Skeletal muscle satellite cell (primary cell): Measurements from ENCODE around the gene TCTN1. TPM values are rescaled to one million over a fixed set of nuclear protein-coding genes. Genes with fewer than 3 reads are reported as not detected.

Source experiments
- H3K27me3 ChIP-seq: 2 replicates; pipeline ENCODE4 v1.7.0; 2013; ENCODE audit warnings: low read length; ENCODE audit not compliant: control insufficient read depth, insufficient read depth
- H3K36me3 ChIP-seq: 2 replicates; pipeline ENCODE4 v1.7.0; 2013; ENCODE audit warnings: mild to moderate bottlenecking, control low read depth, low read length; ENCODE audit not compliant: insufficient read depth
- H3K4me1 ChIP-seq: 2 replicates; pipeline ENCODE4 v1.7.0; 2013; ENCODE audit warnings: low read length; ENCODE audit not compliant: control insufficient read depth, insufficient read depth
- H3K4me2 ChIP-seq: 2 replicates; pipeline ENCODE4 v1.7.0; 2013; ENCODE audit warnings: mild to moderate bottlenecking, low read length
- H3K4me3 ChIP-seq: 2 replicates; pipeline ENCODE4 v1.7.0; 2013; ENCODE audit warnings: low read length
- H3K9ac ChIP-seq: 2 replicates; pipeline ENCODE4 v1.7.0; 2013; ENCODE audit warnings: mild to moderate bottlenecking, low read depth, low read length, moderate library complexity
- H3K9me3 ChIP-seq: replicated peaks from 2 replicates; pipeline ENCODE4 v1.7.0; 2013; ENCODE audit warnings: mild to moderate bottlenecking, control low read depth, low read length
- small RNA-seq: library from RNA; depleted of rRNA; stranded (forward); fragments of <200 nt; gene quantifications from one replicate; pipeline ENCODE3, GENCODE V24; 2012

TCTN1 gene

GRCh38 chr12:110689281-110690126 lies 75.6 kb downstream of the TCTN1 start:
- Histone ChIP-seq H3K4me1 (peaks cover 15% of the 10 kb centered on the region), H3K4me2 (peak overlapping the region; percentile 87), H3K36me3 (no peaks in the 10 kb centered on the region), H3K27me3 (peaks cover 14% of the 10 kb centered on the region), H3K9me3 (no peaks in the 10 kb centered on the region), H3K9ac (peak overlapping the region; percentile 71), H3K4me3 (peak overlapping the region; percentile 68)

- no peak overlapping the region for H3K9ac ChIP-seq
- H3K36me3 ChIP-seq, result no peaks in the 10 kb centered on the region
- no peaks in the 10 kb centered on the region for H3K9me3 ChIP-seq
- H3K4me3 ChIP-seq, result no peak overlapping the region
- H3K4me1 ChIP-seq, result peaks cover 15% of the 10 kb centered on the region
- peaks cover 14% of the 10 kb centered on the region for H3K27me3 ChIP-seq
- no peak overlapping the region for H3K4me2 ChIP-seq
These were observed 76.2 kb downstream of the TCTN1 start for GRCh38 chr12:110690127-110690430.

- H3K4me2 ChIP-seq, result no peak overlapping the region
- H3K4me1 ChIP-seq, result peaks cover 11% of the 10 kb centered on the region
These were observed 79.8 kb downstream of the TCTN1 start for GRCh38 chr12:110693731-110694130.

GRCh38 chr12:110694330-110694901 lies 80.5 kb downstream of the TCTN1 start:
- Histone ChIP-seq H3K36me3 (no peaks in the 10 kb centered on the region), H3K27me3 (no peaks in the 10 kb centered on the region), H3K9ac (no peak overlapping the region), H3K4me1 (peaks cover 12% of the 10 kb centered on the region), H3K4me2 (no peak overlapping the region), H3K4me3 (no peak overlapping the region), H3K9me3 (no peaks in the 10 kb centered on the region)

More at GRCh38 chr12:110693731-110694130, 79.8 kb downstream of the TCTN1 start:
- Histone ChIP-seq H3K9me3 (no peaks in the 10 kb centered on the region), H3K9ac (no peak overlapping the region), H3K27me3 (no peaks in the 10 kb centered on the region), H3K36me3 (no peaks in the 10 kb centered on the region), H3K4me3 (no peak overlapping the region)

- Histone ChIP-seq H3K4me1 (peaks cover 7% of the 10 kb centered on the region), H3K36me3 (no peaks in the 10 kb centered on the region), H3K4me2 (no peak overlapping the region), H3K4me3 (no peak overlapping the region), H3K9ac (no peak overlapping the region), H3K9me3 (no peaks in the 10 kb centered on the region), H3K27me3 (no peaks in the 10 kb centered on the region)
These were observed 82.4 kb downstream of the TCTN1 start for GRCh38 chr12:110696283-110696682.

GRCh38 chr12:110697236-110697635 lies 83.3 kb downstream of the TCTN1 start:
- H3K4me1 ChIP-seq, result peaks cover 7% of the 10 kb centered on the region
- H3K4me2 ChIP-seq, result no peak overlapping the region
- no peaks in the 10 kb centered on the region for H3K27me3 ChIP-seq

GRCh38 chr12:110698171-110698902 lies 84.4 kb downstream of the TCTN1 start:
- H3K27me3 ChIP-seq, result no peaks in the 10 kb centered on the region
- peak overlapping the region; percentile 21 for H3K4me3 ChIP-seq
- no peaks in the 10 kb centered on the region for H3K36me3 ChIP-seq
- no peaks in the 10 kb centered on the region for H3K9me3 ChIP-seq
- no peak overlapping the region for H3K9ac ChIP-seq
- H3K4me1 ChIP-seq, result peaks cover 7% of the 10 kb centered on the region
- peak overlapping the region; percentile 62 for H3K4me2 ChIP-seq

More at GRCh38 chr12:110697236-110697635, 83.3 kb downstream of the TCTN1 start:
- Histone ChIP-seq H3K9ac (no peak overlapping the region), H3K4me3 (no peak overlapping the region), H3K36me3 (no peaks in the 10 kb centered on the region), H3K9me3 (no peaks in the 10 kb centered on the region)

Small RNA genes lying within 50 kb of the gene (small RNA-seq; reads per million reads assigned to genes)
- gene RN7SL387P, result not detected
